Activated CD4-positive, alpha-beta T cell treated with anti-CD3 and anti-CD28 coated beads for 36 hours (primary cell): ENCODE data around the gene NPIPA2. TPM values are rescaled to one million over a fixed set of nuclear protein-coding genes. Genes with fewer than 3 reads are reported as not detected.
"Not testable (repeated sequence)": the region's sequence is repeated elsewhere in the genome, so short reads cannot be mapped to it uniquely, and the experiment has no call there.

ENCODE experiments used
- ATAC-seq: fragments of 200-7000 bp; cut with Tn5 transposase; one replicate; pipeline ENCODE4 v1.10.0; 2021; ENCODE audit warnings: mild to moderate bottlenecking, moderate library complexity
- CTCF ChIA-PET: fragments of 350-600 bp; sonication (Branson Sonifier 250); formaldehyde crosslinking; loops from one replicate; lab custom pipeline; 2021; ENCODE audit warnings: antibody characterized with exemption; lab: Charles Lee
- POLR2A ChIA-PET: fragments of 350-600 bp; sonication (Branson Sonifier 250); formaldehyde crosslinking; loops from one replicate; lab custom pipeline; 2021; ENCODE audit warnings: antibody characterized with exemption, inconsistent platforms; lab: Charles Lee
- DNase-seq: peaks from one replicate; pipeline ENCODE4 v3.0.0-alpha.2; 2020
- H3K27ac Mint-ChIP-seq: one replicate; pipeline ENCODE4 v1.8.0; 2021; ENCODE audit warnings: mixed read lengths
- H3K27me3 Mint-ChIP-seq: one replicate; pipeline ENCODE4 v1.8.0; 2021; ENCODE audit warnings: mixed read lengths
- H3K36me3 Mint-ChIP-seq: one replicate; pipeline ENCODE4 v1.8.0; 2021; ENCODE audit warnings: low read depth, mixed read lengths
- H3K4me1 Mint-ChIP-seq: one replicate; pipeline ENCODE4 v1.8.0; 2021; ENCODE audit warnings: mixed read lengths
- H3K4me3 Mint-ChIP-seq: one replicate; pipeline ENCODE4 v1.8.0; 2021; ENCODE audit warnings: mild to moderate bottlenecking, moderate library complexity, mixed read lengths
- H3K9me3 Mint-ChIP-seq: one replicate; pipeline ENCODE4 v1.8.0; 2021; ENCODE audit warnings: low read depth, mixed read lengths
- intact Hi-C, 2 experiments: fragments of 100-400 bp; cut with DNase I in 1 of 2; cut with micrococcal nuclease in 1 of 2; formaldehyde crosslinking; loops; one replicate each; pipeline versions ENCODE4 v1.14.2 to v1.15.1; 2022 to 2024; cut with DNase I, micrococcal nuclease
- total RNA-seq, 2 experiments: library from RNA; stranded (reverse); gene quantifications; one replicate each; pipeline ENCODE4 v1.2.3, GENCODE V29; 2021

Gene NPIPA2
- total RNA-seq, result 1 to 10 TPM; 1.8 to 2.1 TPM

DNA sequence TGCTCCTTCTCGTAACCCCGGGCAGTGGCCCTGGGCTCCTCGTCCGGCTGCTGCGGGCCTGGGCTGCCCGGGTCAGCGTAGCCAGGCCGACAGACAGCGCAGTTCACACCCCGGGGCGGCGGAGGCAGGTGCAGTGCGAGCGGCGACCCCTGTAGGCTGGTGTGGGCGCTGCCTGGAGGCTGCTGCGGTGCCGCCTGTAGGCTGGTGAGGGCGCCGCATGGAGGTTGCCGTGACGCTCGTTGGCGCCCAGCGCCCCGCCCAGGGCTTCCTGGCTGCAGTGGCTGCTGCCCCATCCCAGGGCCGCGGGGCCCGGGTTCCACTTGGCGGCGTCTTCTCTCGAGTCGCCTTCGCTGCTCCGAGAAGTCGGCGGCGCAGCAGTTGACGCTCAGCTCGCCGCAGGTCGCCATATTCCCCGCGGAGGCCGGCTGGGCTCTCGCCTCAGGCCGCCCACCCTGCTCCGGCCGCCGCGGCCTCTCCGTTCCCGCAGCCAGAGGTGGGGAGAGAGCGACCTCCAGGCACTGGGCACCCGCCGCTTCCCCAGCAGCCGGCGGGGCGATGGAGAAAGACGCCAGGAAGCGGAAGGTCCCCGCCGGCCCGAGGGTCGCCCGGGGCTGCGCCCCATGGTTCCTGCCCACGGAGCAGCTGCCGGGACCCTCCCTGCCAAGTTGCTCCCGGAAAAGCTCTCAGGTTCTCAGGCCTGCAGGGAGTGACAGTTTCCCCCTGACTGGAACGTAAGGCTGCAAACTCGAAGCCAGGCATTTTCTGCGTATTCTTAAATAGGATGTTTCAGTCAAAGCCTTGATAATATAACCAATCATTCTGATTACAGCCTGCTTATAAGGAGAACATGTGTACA, at the start of gene NPIPA2:
Gene NPIPA2, plus strand, starts transcription at position 261 of the 856 bp plus-strand sequence. CDS start 5,533 bp downstream, outside the sequence.
- ATAC-seq, result peak; percentile 100
- H3K4me1 Mint-ChIP-seq, DNase-seq, H3K36me3 Mint-ChIP-seq, POLR2A ChIA-PET, CTCF ChIA-PET, H3K4me3 Mint-ChIP-seq, H3K27me3 Mint-ChIP-seq, H3K9me3 Mint-ChIP-seq, intact Hi-C loops, H3K27ac Mint-ChIP-seq: not testable (repeated sequence)

DNA sequence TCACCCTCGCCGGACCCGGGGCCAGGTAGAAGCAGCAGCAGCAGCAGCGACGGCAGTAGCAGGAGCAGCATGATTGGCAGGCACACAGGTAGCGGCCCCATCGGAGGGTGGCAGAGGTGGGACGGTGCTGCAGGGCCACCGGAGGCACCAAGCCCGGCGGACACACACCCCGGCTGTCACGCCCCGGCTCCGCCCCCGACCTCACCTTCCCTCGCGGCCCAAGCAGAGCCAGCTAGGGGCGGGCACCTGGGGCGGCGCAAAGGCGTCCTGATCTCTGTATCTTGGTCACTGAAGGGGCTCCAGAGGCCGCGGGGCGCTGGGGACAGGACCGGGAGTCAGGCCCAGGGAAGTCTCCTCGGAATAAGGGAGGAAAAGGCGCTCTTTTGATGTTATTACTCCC, 48.2 kb upstream of the NPIPA2 start, which contains the start of gene PLA2G10:
Gene PLA2G10, minus strand, starts transcription at position 180 of the 400 bp plus-strand sequence. Its CDS starts 79 bp downstream, at position 101.
- ATAC-seq, H3K9me3 Mint-ChIP-seq, H3K4me1 Mint-ChIP-seq, H3K4me3 Mint-ChIP-seq, POLR2A ChIA-PET, H3K36me3 Mint-ChIP-seq, CTCF ChIA-PET, intact Hi-C loops, H3K27me3 Mint-ChIP-seq, DNase-seq, H3K27ac Mint-ChIP-seq: not testable (repeated sequence)

DNA sequence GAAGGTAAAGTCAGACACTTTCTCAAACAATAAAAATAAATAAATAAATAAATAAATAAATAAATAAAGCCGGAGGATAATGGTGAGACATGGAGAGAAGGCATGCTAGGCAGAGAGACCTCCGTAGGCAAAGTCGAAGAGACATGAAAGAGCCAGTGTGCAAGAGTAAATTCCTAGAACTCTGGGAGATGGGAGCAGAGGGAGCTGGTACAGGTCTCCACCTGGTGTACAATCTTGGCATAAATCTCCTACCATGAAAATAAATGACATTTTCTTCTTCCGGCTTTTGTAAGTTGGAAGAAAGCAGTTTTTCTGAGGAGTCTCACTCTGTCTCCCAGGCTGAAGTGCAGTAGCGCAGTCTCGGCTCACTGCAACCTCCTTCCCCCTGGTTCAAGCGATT, 40.5 kb upstream of the NPIPA2 start:
- ATAC-seq, intact Hi-C loops, H3K4me1 Mint-ChIP-seq, DNase-seq, CTCF ChIA-PET, H3K27me3 Mint-ChIP-seq, H3K27ac Mint-ChIP-seq, H3K4me3 Mint-ChIP-seq, H3K36me3 Mint-ChIP-seq, POLR2A ChIA-PET, H3K9me3 Mint-ChIP-seq: not testable (repeated sequence)

DNA sequence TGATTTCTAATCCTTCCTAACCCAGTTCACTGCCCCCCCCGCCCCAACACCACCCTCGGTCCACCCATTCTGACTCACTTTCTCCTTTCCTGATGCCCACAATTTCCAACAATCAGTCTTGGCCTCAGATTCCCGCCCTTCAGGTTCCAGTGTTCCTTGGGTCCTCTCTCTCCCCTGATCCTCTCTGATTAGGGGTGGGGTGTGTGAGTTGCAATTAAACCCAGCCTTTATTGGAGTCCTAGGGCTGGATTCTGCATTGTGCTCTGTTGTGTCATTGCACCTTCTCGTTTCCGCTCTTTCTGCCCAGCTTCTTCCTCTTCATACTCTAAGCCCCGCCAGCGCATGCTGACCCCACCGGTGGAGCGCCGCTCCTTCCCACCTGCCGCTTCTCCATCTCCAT, 39.7 kb upstream of the NPIPA2 start:
- DNase-seq, H3K9me3 Mint-ChIP-seq, H3K4me1 Mint-ChIP-seq, H3K4me3 Mint-ChIP-seq, H3K27ac Mint-ChIP-seq, H3K36me3 Mint-ChIP-seq, H3K27me3 Mint-ChIP-seq, POLR2A ChIA-PET, CTCF ChIA-PET, intact Hi-C loops: not testable (repeated sequence)
- peak; percentile 2 for ATAC-seq

DNA sequence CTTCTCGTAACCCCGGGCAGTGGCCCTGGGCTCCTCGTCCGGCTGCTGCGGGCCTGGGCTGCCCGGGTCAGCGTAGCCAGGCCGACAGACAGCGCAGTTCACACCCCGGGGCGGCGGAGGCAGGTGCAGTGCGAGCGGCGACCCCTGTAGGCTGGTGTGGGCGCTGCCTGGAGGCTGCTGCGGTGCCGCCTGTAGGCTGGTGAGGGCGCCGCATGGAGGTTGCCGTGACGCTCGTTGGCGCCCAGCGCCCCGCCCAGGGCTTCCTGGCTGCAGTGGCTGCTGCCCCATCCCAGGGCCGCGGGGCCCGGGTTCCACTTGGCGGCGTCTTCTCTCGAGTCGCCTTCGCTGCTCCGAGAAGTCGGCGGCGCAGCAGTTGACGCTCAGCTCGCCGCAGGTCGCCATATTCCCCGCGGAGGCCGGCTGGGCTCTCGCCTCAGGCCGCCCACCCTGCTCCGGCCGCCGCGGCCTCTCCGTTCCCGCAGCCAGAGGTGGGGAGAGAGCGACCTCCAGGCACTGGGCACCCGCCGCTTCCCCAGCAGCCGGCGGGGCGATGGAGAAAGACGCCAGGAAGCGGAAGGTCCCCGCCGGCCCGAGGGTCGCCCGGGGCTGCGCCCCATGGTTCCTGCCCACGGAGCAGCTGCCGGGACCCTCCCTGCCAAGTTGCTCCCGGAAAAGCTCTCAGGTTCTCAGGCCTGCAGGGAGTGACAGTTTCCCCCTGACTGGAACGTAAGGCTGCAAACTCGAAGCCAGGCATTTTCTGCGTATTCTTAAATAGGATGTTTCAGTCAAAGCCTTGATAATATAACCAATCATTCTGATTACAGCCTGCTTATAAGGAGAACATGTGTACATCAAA, 38.9 kb upstream of the NPIPA2 start, which contains the start of gene NPIPA3:
Gene NPIPA3, plus strand, starts transcription at position 256 of the 856 bp plus-strand sequence. CDS start 5,533 bp downstream, outside the sequence.
- H3K9me3 Mint-ChIP-seq, intact Hi-C loops, POLR2A ChIA-PET, H3K4me1 Mint-ChIP-seq, H3K27me3 Mint-ChIP-seq, DNase-seq, H3K27ac Mint-ChIP-seq, H3K4me3 Mint-ChIP-seq, H3K36me3 Mint-ChIP-seq, CTCF ChIA-PET: not testable (repeated sequence)
- peak; percentile 100 for ATAC-seq

DNA sequence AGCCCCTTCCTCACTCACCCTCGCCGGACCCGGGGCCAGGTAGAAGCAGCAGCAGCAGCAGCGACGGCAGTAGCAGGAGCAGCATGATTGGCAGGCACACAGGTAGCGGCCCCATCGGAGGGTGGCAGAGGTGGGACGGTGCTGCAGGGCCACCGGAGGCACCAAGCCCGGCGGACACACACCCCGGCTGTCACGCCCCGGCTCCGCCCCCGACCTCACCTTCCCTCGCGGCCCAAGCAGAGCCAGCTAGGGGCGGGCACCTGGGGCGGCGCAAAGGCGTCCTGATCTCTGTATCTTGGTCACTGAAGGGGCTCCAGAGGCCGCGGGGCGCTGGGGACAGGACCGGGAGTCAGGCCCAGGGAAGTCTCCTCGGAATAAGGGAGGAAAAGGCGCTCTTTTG, 9.1 kb upstream of the NPIPA2 start:
- H3K27ac Mint-ChIP-seq, H3K4me3 Mint-ChIP-seq, H3K4me1 Mint-ChIP-seq, DNase-seq, CTCF ChIA-PET, H3K9me3 Mint-ChIP-seq, ATAC-seq, H3K27me3 Mint-ChIP-seq, intact Hi-C loops, H3K36me3 Mint-ChIP-seq, POLR2A ChIA-PET: not testable (repeated sequence)

DNA sequence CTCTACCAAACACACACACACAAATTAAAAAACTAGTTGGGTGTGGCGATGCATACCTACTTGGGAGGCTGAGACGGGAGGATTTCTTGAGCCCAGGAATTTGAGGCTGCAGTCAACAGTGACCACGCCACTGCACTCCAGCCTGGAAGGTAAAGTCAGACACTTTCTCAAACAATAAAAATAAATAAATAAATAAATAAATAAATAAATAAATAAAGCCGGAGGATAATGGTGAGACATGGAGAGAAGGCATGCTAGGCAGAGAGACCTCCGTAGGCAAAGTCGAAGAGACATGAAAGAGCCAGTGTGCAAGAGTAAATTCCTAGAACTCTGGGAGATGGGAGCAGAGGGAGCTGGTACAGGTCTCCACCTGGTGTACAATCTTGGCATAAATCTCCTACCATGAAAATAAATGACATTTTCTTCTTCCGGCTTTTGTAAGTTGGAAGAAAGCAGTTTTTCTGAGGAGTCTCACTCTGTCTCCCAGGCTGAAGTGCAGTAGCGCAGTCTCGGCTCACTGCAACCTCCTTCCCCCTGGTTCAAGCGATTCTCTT, 1.4 kb upstream of the NPIPA2 start:
- DNase-seq, H3K9me3 Mint-ChIP-seq, H3K27me3 Mint-ChIP-seq, POLR2A ChIA-PET, ATAC-seq, intact Hi-C loops, H3K4me1 Mint-ChIP-seq, H3K4me3 Mint-ChIP-seq, H3K36me3 Mint-ChIP-seq, H3K27ac Mint-ChIP-seq, CTCF ChIA-PET: not testable (repeated sequence)

DNA sequence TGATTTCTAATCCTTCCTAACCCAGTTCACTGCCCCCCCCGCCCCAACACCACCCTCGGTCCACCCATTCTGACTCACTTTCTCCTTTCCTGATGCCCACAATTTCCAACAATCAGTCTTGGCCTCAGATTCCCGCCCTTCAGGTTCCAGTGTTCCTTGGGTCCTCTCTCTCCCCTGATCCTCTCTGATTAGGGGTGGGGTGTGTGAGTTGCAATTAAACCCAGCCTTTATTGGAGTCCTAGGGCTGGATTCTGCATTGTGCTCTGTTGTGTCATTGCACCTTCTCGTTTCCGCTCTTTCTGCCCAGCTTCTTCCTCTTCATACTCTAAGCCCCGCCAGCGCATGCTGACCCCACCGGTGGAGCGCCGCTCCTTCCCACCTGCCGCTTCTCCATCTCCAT, 539 bp upstream of the NPIPA2 start:
- CTCF ChIA-PET, ATAC-seq, H3K4me3 Mint-ChIP-seq: not testable (repeated sequence)

DNA sequence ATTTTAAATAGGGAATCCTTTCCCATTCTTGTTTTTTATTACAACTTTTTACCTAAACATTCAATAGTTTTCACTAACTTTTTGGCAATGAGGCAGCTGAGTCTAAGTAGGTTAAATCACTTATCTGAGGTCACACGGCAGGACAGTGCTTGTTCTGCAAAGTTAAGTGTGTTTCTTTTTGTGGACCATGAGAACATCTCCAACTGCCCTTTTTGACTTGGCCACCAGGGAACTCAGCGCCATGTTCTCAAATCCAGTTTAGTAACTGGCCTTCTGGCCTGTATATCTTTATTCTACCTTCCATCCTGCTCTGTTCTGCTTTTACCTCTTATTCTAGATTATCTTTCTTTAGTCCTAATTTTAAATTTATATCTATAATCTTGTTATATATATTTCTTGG, 31.3 kb downstream of the NPIPA2 start:
- intact Hi-C loops, H3K27ac Mint-ChIP-seq, CTCF ChIA-PET, POLR2A ChIA-PET, H3K27me3 Mint-ChIP-seq, DNase-seq, H3K9me3 Mint-ChIP-seq, H3K4me3 Mint-ChIP-seq, H3K36me3 Mint-ChIP-seq, ATAC-seq, H3K4me1 Mint-ChIP-seq: not testable (repeated sequence)

More for the DNA sequence above, 539 bp upstream of the NPIPA2 start:
- H3K9me3 Mint-ChIP-seq, H3K27ac Mint-ChIP-seq, intact Hi-C loops, H3K4me1 Mint-ChIP-seq, H3K36me3 Mint-ChIP-seq, DNase-seq, H3K27me3 Mint-ChIP-seq, POLR2A ChIA-PET: not testable (repeated sequence)

DNA sequence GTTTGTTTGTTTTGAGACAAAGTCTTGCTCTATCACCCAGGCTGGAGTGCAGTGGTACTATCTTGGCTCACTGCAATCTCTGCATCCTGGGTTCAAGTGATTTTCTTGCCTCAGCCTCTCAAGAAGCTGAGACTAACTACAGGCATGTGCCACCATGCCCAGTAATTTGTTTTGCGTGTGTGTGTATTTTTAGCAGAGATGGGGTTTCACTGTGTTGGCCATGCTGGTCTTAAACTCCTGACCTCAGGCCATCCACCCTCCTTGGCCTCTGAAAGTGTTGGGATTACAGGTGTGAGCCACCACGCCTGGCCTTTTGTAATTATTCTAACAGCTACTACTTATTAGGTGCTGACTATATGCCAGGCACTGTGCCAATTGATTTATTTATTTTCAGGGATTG, 33.3 kb downstream of the NPIPA2 start:
- ATAC-seq, DNase-seq, H3K27ac Mint-ChIP-seq, H3K4me3 Mint-ChIP-seq, H3K36me3 Mint-ChIP-seq, H3K4me1 Mint-ChIP-seq, H3K9me3 Mint-ChIP-seq, intact Hi-C loops, CTCF ChIA-PET, H3K27me3 Mint-ChIP-seq, POLR2A ChIA-PET: not testable (repeated sequence)

DNA sequence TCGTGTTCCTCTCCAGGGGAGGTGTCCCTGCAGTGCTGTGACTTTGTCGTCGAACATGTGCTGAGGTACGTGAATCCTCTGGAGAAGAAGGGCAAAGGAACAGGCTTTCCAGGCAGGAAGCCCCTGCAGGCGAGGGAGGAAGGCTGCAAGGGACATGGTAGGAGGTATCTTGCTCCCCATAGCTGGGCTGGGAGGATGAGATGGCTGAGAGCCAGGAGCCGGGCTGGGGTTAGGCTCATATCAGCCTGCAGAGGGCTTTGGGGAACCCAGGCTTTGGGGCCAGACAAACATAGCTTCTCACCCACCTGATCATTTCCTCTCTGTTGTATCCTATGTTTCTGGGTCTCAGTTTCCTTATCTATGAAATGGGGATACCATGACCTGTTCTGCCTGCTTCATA, 34.4 kb downstream of the NPIPA2 start:
- H3K9me3 Mint-ChIP-seq, POLR2A ChIA-PET, CTCF ChIA-PET, DNase-seq, H3K4me1 Mint-ChIP-seq, ATAC-seq, H3K27me3 Mint-ChIP-seq, intact Hi-C loops, H3K36me3 Mint-ChIP-seq, H3K4me3 Mint-ChIP-seq, H3K27ac Mint-ChIP-seq: not testable (repeated sequence)
